SK-N-SH treated with all-trans-retinoic acid at 6 μM for 48 hours (cell line): ENCODE data around the gene PSMC3.

Source experiments
- ATAC-seq: fragments of 200-7000 bp; cut with Tn5 transposase; 3 replicates; pipeline ENCODE4 v1.9.1; 2020; ENCODE audit warnings: mild to moderate bottlenecking, moderate library complexity
- ARNTL ChIP-seq: fragments of 450-650 bp; formaldehyde crosslinking; IDR thresholded peaks from 2 replicates; pipeline ENCODE4 v1.5.0; 2020; ENCODE audit warnings: low read depth, mild to moderate bottlenecking, moderate library complexity, borderline replicate concordance
- BACH2 ChIP-seq: fragments of 250-450 bp; sonication (Bioruptor Pico); IDR thresholded peaks from 2 replicates; pipeline ENCODE4 v1.9.0; 2021; ENCODE audit warnings: mild to moderate bottlenecking, borderline replicate concordance
- CREB5 ChIP-seq: fragments of 250-450 bp; sonication (Bioruptor Pico); IDR thresholded peaks from 2 replicates; pipeline ENCODE4 v1.5.1; 2020; ENCODE audit warnings: low read depth, mild to moderate bottlenecking, moderate library complexity
- CSDC2 ChIP-seq: fragments of 250-450 bp; sonication (Bioruptor Pico); IDR thresholded peaks from 2 replicates; pipeline ENCODE4 v1.5.0; 2020; ENCODE audit warnings: mild to moderate bottlenecking, moderate library complexity
- CSRNP3 ChIP-seq: fragments of 250-450 bp; sonication (Bioruptor Pico); IDR thresholded peaks from 2 replicates; pipeline ENCODE4 v1.5.1; 2021; ENCODE audit warnings: mild to moderate bottlenecking, moderate library complexity
- GLIS3 ChIP-seq: fragments of 250-450 bp; sonication (Bioruptor Pico); IDR thresholded peaks from 2 replicates; pipeline ENCODE4 v1.5.0; 2020; ENCODE audit warnings: mild to moderate bottlenecking, moderate library complexity
- ISL1 ChIP-seq: fragments of 250-450 bp; sonication (Bioruptor Pico); IDR thresholded peaks from 2 replicates; pipeline ENCODE4 v2.1.2; 2022; ENCODE audit warnings: mild to moderate bottlenecking, moderate library complexity
- OSR1 ChIP-seq: fragments of 250-450 bp; sonication (Bioruptor Pico); IDR thresholded peaks from 2 replicates; pipeline ENCODE4 v1.8.0; 2022; ENCODE audit warnings: moderate library complexity, mild to moderate bottlenecking, inconsistent platforms
- PATZ1 ChIP-seq: fragments of 250-450 bp; sonication (Bioruptor Pico); IDR thresholded peaks from 2 replicates; pipeline ENCODE4 v1.8.0; 2020; ENCODE audit warnings: mild to moderate bottlenecking, moderate library complexity, borderline replicate concordance
- POU6F1 ChIP-seq: fragments of 250-450 bp; sonication (Bioruptor Pico); IDR thresholded peaks from 2 replicates; pipeline ENCODE4 v1.8.0; 2021; ENCODE audit warnings: low read depth, mild to moderate bottlenecking, moderate library complexity, borderline replicate concordance
- PPARA ChIP-seq: fragments of 250-450 bp; sonication (Bioruptor Pico); IDR thresholded peaks from 2 replicates; pipeline ENCODE4 v1.5.0; 2020; ENCODE audit warnings: mild to moderate bottlenecking, borderline replicate concordance
- RARB ChIP-seq: fragments of 250-450 bp; sonication (Bioruptor Pico); IDR thresholded peaks from 2 replicates; pipeline ENCODE4 v1.8.0; 2021; ENCODE audit warnings: mild to moderate bottlenecking, moderate library complexity
- SNAI2 ChIP-seq: fragments of 250-450 bp; sonication (Bioruptor Pico); IDR thresholded peaks from 2 replicates; pipeline ENCODE4 v1.5.0; 2020; ENCODE audit warnings: mild to moderate bottlenecking, moderate library complexity
- TCF4 ChIP-seq: fragments of 250-450 bp; sonication (Bioruptor Pico); IDR thresholded peaks from 2 replicates; pipeline ENCODE4 v1.8.0; 2021; ENCODE audit warnings: mild to moderate bottlenecking, moderate library complexity, borderline replicate concordance
- TOX ChIP-seq: fragments of 250-450 bp; sonication (Bioruptor Pico); IDR thresholded peaks from 2 replicates; pipeline ENCODE4 v1.8.0; 2021; ENCODE audit warnings: mild to moderate bottlenecking, moderate library complexity, borderline replicate concordance
- TSHZ2 ChIP-seq: fragments of 250-450 bp; sonication (Bioruptor Pico); IDR thresholded peaks from 2 replicates; pipeline ENCODE4 v1.5.0; 2020; ENCODE audit warnings: mild to moderate bottlenecking, moderate library complexity
- ZC3H10 ChIP-seq: fragments of 250-450 bp; sonication (Bioruptor Pico); IDR thresholded peaks from 2 replicates; pipeline ENCODE4 v1.5.1; 2021; ENCODE audit warnings: mild to moderate bottlenecking, moderate library complexity
- ZFP3 ChIP-seq: fragments of 250-450 bp; sonication (Bioruptor Pico); IDR thresholded peaks from 2 replicates; pipeline ENCODE4 v1.5.0; 2020; ENCODE audit warnings: mild to moderate bottlenecking, moderate library complexity
- ZNF565 ChIP-seq: fragments of 450-650 bp; formaldehyde crosslinking; conservative IDR thresholded peaks from 2 replicates; pipeline ENCODE4 v1.5.0; 2020; ENCODE audit warnings: low read depth, mild to moderate bottlenecking, moderate library complexity
- ZNF70 ChIP-seq: fragments of 450-650 bp; formaldehyde crosslinking; IDR thresholded peaks from 2 replicates; pipeline ENCODE4 v1.5.0; 2020; ENCODE audit warnings: mild to moderate bottlenecking, moderate library complexity
- ZNF8 ChIP-seq: fragments of 450-650 bp; formaldehyde crosslinking; IDR thresholded peaks from 2 replicates; pipeline ENCODE4 v1.5.0; 2020; ENCODE audit warnings: mild to moderate bottlenecking, moderate library complexity

The PSMC3 gene

GRCh38 chr11:47384498-47384897 lies 41.7 kb downstream of the PSMC3 start:
- no peak for TF ChIP-seq PPARA (CRISPR knock-in tag)
- no peak for TF ChIP-seq GLIS3 (CRISPR knock-in tag)
- no peak for TF ChIP-seq ZC3H10
- no peak for TF ChIP-seq OSR1
- TF ChIP-seq ZNF8: peak; percentile 65
- no peak for TF ChIP-seq ISL1 (CRISPR knock-in tag)
- TF ChIP-seq ARNTL (CRISPR knock-in tag): no peak
- no peak for TF ChIP-seq TSHZ2 (CRISPR knock-in tag)
- ATAC-seq: no peak

- ATAC-seq: no peak
- TF ChIP-seq CSRNP3 (CRISPR knock-in tag) (no peak), OSR1 (no peak), POU6F1 (CRISPR knock-in tag) (no peak), CSDC2 (CRISPR knock-in tag) (no peak)
Observed at GRCh38 chr11:47383071-47383470, 43.2 kb downstream of the PSMC3 start.

- TF ChIP-seq TOX (CRISPR knock-in tag) (no peak), ZFP3 (no peak), CREB5 (CRISPR knock-in tag) (no peak), ZC3H10 (no peak), ZNF565 (CRISPR knock-in tag) (no peak), PPARA (CRISPR knock-in tag) (no peak), BACH2 (CRISPR knock-in tag) (no peak), ZNF70 (CRISPR knock-in tag) (no peak), ISL1 (CRISPR knock-in tag) (no peak), SNAI2 (CRISPR knock-in tag) (no peak)
- no peak for ATAC-seq
Observed at GRCh38 chr11:47380078-47380477, 46.2 kb downstream of the PSMC3 start.

- TF ChIP-seq PATZ1 (no peak), TCF4 (no peak), RARB (CRISPR knock-in tag) (no peak), OSR1 (no peak), ZFP3 (no peak), BACH2 (CRISPR knock-in tag) (no peak), PPARA (CRISPR knock-in tag) (no peak)
- no peak for ATAC-seq
Observed at GRCh38 chr11:47379317-47379716, 46.9 kb downstream of the PSMC3 start.
